GM20000 (cell line): ENCODE measurements around the gene VWA7.

Experiments used
- DNase-seq: peaks from one replicate; pipeline ENCODE4 v3.0.0; 2012; ENCODE audit warnings: low spot score
- CTCF ChIP-seq: IDR thresholded peaks from 2 replicates; pipeline ENCODE4 v1.5.1; 2012; ENCODE audit warnings: mild to moderate bottlenecking, control low read depth; ENCODE audit errors: extremely low read depth, missing control alignments

Gene VWA7

GRCh38 chr6:31781244-31782125 is 4.4 kb upstream of the VWA7 start:
- no peak for TF ChIP-seq CTCF
- DNase-seq = no peak

- TF ChIP-seq CTCF = no peak
- DNase-seq = no peak
These were observed 3.5 kb upstream of the VWA7 start for GRCh38 chr6:31780507-31781243.

GRCh38 chr6:31779908-31780307 is 2.8 kb upstream of the VWA7 start:
- no peak for TF ChIP-seq CTCF
- no peak for DNase-seq

- TF ChIP-seq CTCF = no peak
- DNase-seq = no peak
These were observed 2.1 kb upstream of the VWA7 start for GRCh38 chr6:31778999-31779885.

- DNase-seq = no peak
- TF ChIP-seq CTCF = no peak
These were observed 1.1 kb upstream of the VWA7 start for GRCh38 chr6:31778193-31778592.

- no peak for TF ChIP-seq CTCF
- DNase-seq = no peak
These were observed 531 bp upstream of the VWA7 start for GRCh38 chr6:31777667-31778050.
